Measurements from ENCODE around the gene FAM13A. TPM values are rescaled to one million over a fixed set of nuclear protein-coding genes. Genes with fewer than 3 reads are reported as not detected.

Gene FAM13A
- total and polyA plus RNA-seq, 11 donors = 3.7 to 30.4 (median 11.5) TPM

GRCh38 chr4:89055157-89056080 is 1.6 kb downstream of the FAM13A start:
- ATAC-seq (no peak), DNase-seq (no peak)
- peaks cover 0 to 13% (median 0%) of the 10 kb centered on the region in 12 donors for H3K9me3 ChIP-seq
- peak overlapping the region in 10 of 12 donors; percentile 33 to 61 (median 49) for H3K4me3 ChIP-seq
- WGBS, 4 donors = 54 to 72% (median 65%) methylated on average over 1 of the region's 1 CpG
- no peaks in the 10 kb centered on the region for H3K36me3 ChIP-seq
- TF ChIP-seq CTCF (IDR thresholded peaks at IDR 0.05) = no peak
- TF ChIP-seq POLR2A (IDR thresholded peaks at IDR 0.05) = no peak
- intact Hi-C loops (cut with DNase I) = loop anchor here in 1 of 10 donors (5.0 kb wide), 1 partner anchor 57 kb away; the partner anchor contains the start of gene TIGD2
- peaks cover 0 to 22% (median 4%) of the 10 kb centered on the region in 12 donors for H3K4me1 ChIP-seq
- H3K27me3 ChIP-seq = no peaks in the 10 kb centered on the region
- H3K27ac ChIP-seq = peak overlapping the region in 1 of 12 donors; percentile 48

- intact Hi-C loops (cut with DNase I) = loop anchor here in 1 of 10 donors (5.0 kb wide), 1 partner anchor 58 kb away; the partner anchor contains the start of gene TIGD2
- 23 to 45% (median 41%) methylated on average over 1 of the region's 1 CpG for WGBS, 4 donors
- no peak overlapping the region for H3K27ac ChIP-seq
- H3K4me3 ChIP-seq = peak overlapping the region in 1 of 12 donors; percentile 61
- ATAC-seq = no peak
- H3K9me3 ChIP-seq = peaks cover 0 to 12% (median 0%) of the 10 kb centered on the region in 12 donors
- H3K27me3 ChIP-seq = no peaks in the 10 kb centered on the region
- DNase-seq = no peak
- TF ChIP-seq POLR2A (IDR thresholded peaks at IDR 0.05) (no peak), CTCF (IDR thresholded peaks at IDR 0.05) (no peak)
- no peaks in the 10 kb centered on the region for H3K36me3 ChIP-seq
- H3K4me1 ChIP-seq = peaks cover 0 to 22% (median 4%) of the 10 kb centered on the region in 12 donors
Observed at GRCh38 chr4:89054627-89055026, 2.4 kb downstream of the FAM13A start.

- ATAC-seq (no peak), DNase-seq (no peak)
- intact Hi-C loops (cut with DNase I) = no loop called here
- TF ChIP-seq POLR2A (IDR thresholded peaks at IDR 0.05) (no peak), CTCF (IDR thresholded peaks at IDR 0.05) (no peak)
- no peaks in the 10 kb centered on the region for H3K36me3 ChIP-seq
- peaks cover 0 to 8% (median 0%) of the 10 kb centered on the region in 12 donors for H3K4me1 ChIP-seq
- no peak overlapping the region for H3K27ac ChIP-seq
- H3K9me3 ChIP-seq = peaks cover 0 to 12% (median 0%) of the 10 kb centered on the region in 12 donors
- 93 to 95% (median 94%) methylated on average over 2 of the region's 2 CpGs for WGBS, 4 donors
- no peak overlapping the region for H3K4me3 ChIP-seq
- no peaks in the 10 kb centered on the region for H3K27me3 ChIP-seq
Observed at GRCh38 chr4:89049853-89050252, 7.1 kb downstream of the FAM13A start.

DNA sequence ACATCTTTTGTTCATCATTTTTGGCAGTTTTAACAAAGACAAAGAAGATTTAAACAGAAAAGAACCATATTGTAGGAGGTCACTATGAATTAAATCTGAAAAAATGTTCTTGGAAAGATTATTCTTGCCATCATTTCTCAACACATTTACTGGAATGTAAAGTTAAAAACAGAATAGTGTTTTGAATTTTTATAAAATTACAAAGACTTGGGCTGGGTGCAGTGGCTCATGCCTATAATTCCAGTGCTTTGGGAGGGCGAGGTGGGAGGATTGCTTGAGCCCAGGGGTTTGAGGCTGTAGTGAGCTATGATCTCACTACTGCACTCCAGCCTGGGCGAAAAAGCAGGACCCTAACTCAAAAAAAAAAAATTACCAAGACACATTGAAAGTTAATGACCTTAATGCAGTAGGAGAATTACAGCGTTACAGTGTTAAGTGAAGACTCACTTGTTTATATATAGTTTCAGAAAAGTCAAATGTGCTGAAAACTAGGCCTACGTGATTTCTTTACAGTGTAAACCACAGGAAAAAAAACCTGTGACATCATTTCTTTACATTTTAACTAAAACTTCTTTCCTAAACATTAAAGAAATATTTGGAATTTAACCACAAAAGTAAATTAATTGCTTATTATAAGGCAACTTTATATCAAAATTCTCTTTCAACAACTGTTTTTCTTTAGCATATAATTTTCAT is 7.9 kb downstream of the FAM13A start:
- H3K36me3 ChIP-seq = no peaks in the 10 kb centered on the region
- DNase-seq = no peak
- no peaks in the 10 kb centered on the region for H3K4me1 ChIP-seq
- H3K9me3 ChIP-seq = peaks cover 0 to 12% (median 0%) of the 10 kb centered on the region in 12 donors
- no peaks in the 10 kb centered on the region for H3K27me3 ChIP-seq
- no peak for ATAC-seq
- H3K4me3 ChIP-seq = no peak overlapping the region
- 89 to 96% (median 93%) methylated on average over 4 of the region's 4 CpGs for WGBS, 4 donors
- intact Hi-C loops (cut with DNase I) = no loop called here
- H3K27ac ChIP-seq = no peak overlapping the region
- TF ChIP-seq CTCF (IDR thresholded peaks at IDR 0.05) = no peak
- no peak for TF ChIP-seq POLR2A (IDR thresholded peaks at IDR 0.05)

Data from heart left ventricle (tissue), 16 donors.